ENCODE results near the gene SEZ6L2.

DNA sequence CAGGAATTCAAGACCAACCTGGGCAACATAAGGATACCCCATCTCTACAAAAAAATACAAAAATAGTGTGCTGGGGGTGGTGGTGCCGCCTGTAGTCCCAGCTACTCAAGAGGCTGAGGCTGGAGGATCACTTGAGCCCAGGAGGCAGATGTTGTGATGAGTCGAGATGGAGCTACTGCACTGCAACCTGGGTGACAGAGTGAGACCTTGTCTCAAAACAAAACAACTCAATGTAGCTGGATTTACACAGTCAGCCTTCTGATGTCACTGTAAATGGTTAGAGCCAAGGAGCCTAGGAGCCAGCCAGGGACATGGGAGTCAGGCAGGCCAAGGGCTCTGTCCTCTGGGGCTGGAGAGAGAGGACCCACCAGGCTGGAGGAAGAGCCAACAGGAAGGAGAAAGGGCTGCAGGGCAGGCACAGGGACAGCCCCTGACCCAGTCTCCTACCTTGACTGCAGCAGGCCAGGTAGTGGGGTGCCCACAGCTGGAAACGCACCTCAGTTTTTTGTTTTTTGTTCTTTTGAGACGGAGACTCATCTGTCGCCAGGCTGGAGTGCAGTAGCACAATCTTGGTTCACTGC, 44.7 kb downstream of the SEZ6L2 start:
- TF ChIP-seq POLR2A (IDR thresholded peaks at IDR 0.05) (no peak), CTCF (IDR thresholded peaks at IDR 0.05) (no peak)

Data from right lobe of liver (tissue), 4 donors.